ENCODE results near the gene SEPTIN11. TPM values are rescaled to one million over a fixed set of nuclear protein-coding genes. Genes with fewer than 3 reads are reported as not detected.

SEPTIN11 gene
- total and polyA plus RNA-seq, 2 experiments from 2014 or later = 488 to 867 TPM

GRCh38 chr4:76982638-76983584 lies 33.4 kb downstream of the SEPTIN11 start:
- Histone ChIP-seq H3K4me1 (ENCODE audit: insufficient read depth) (peaks cover 92% of the 10 kb centered on the region), H4K20me1 (ENCODE audit: insufficient read depth) (no peaks in the 10 kb centered on the region), H3K27me3 (replicated peaks; ENCODE audit: insufficient read depth) (no peaks in the 10 kb centered on the region), H3K9me3 (ENCODE audit: low read depth) (no peaks in the 10 kb centered on the region), H3K9ac (peak overlapping the region; percentile 78; the same call in 1 of the 2 replicates), H3K79me2 (ENCODE audit: insufficient read depth) (peaks cover 90% of the 10 kb centered on the region), H2AFZ (no peak overlapping the region), H3K9me2 (ENCODE audit: insufficient read depth) (no peaks in the 10 kb centered on the region), H3K4me3 (no peak overlapping the region), H3K4me2 (ENCODE audit: unreplicated experiment) (peak overlapping the region; percentile 51), H3K36me3 (ENCODE audit: low read depth) (peaks cover 12% of the 10 kb centered on the region), H3K27ac (peak overlapping the region; percentile 97), H3F3A (ENCODE audit: insufficient read depth) (peaks cover 87% of the 10 kb centered on the region)
- WGBS, 2 experiments (ENCODE audit: low coverage in 1 of 2, low lambda C conversion rate in 2 of 2, missing lambda C conversion rate in 2 of 2) = 67 to 70% methylated on average over 7 of the region's 7 CpGs
- DNase-seq = peak; percentile 31
- in situ Hi-C loops (cut with MboI) = no loop called here
- TF ChIP-seq EZH2 (IDR thresholded peaks at IDR 0.05; ENCODE audit: insufficient read depth, poor library complexity, severe bottlenecking) = no peak
- TF ChIP-seq EZH2phosphoT487 (IDR thresholded peaks at IDR 0.05; ENCODE audit: insufficient read depth, low read depth) = no peak

GRCh38 chr4:76984127-76984526 lies 34.6 kb downstream of the SEPTIN11 start:
- Histone ChIP-seq H3K4me2 (ENCODE audit: unreplicated experiment) (peak overlapping the region; percentile 61), H3K4me1 (ENCODE audit: insufficient read depth) (peaks cover 93% of the 10 kb centered on the region), H3K9me3 (ENCODE audit: low read depth) (no peaks in the 10 kb centered on the region), H2AFZ (no peak overlapping the region), H3K27me3 (replicated peaks; ENCODE audit: insufficient read depth) (no peaks in the 10 kb centered on the region), H3K9ac (peak overlapping the region; percentile 78), H3F3A (ENCODE audit: insufficient read depth) (peaks cover 87% of the 10 kb centered on the region), H3K79me2 (ENCODE audit: insufficient read depth) (peaks cover 90% of the 10 kb centered on the region), H3K36me3 (ENCODE audit: low read depth) (peaks cover 18% of the 10 kb centered on the region), H4K20me1 (ENCODE audit: insufficient read depth) (no peaks in the 10 kb centered on the region), H3K27ac (peak overlapping the region; percentile 97), H3K4me3 (peak overlapping the region; percentile 40), H3K9me2 (ENCODE audit: insufficient read depth) (no peaks in the 10 kb centered on the region)
- in situ Hi-C loops (cut with MboI) = no loop called here
- WGBS, 2 experiments (ENCODE audit: low coverage in 1 of 2, low lambda C conversion rate in 2 of 2, missing lambda C conversion rate in 2 of 2) = 4 to 5% methylated on average over 3 of the region's 3 CpGs
- peak; percentile 74 for DNase-seq
- TF ChIP-seq EZH2 (IDR thresholded peaks at IDR 0.05; ENCODE audit: insufficient read depth, poor library complexity, severe bottlenecking) (no peak), EZH2phosphoT487 (IDR thresholded peaks at IDR 0.05; ENCODE audit: insufficient read depth, low read depth) (no peak)

GRCh38 chr4:76984788-76985211 lies 35.2 kb downstream of the SEPTIN11 start:
- TF ChIP-seq EZH2phosphoT487 (IDR thresholded peaks at IDR 0.05; ENCODE audit: insufficient read depth, low read depth) = 0 out of 2 replicates have a peak, but pooled peaks have one; percentile 71
- TF ChIP-seq EZH2 (IDR thresholded peaks at IDR 0.05; ENCODE audit: insufficient read depth, poor library complexity, severe bottlenecking) = no peak
- Histone ChIP-seq H3K9me2 (ENCODE audit: insufficient read depth) (no peaks in the 10 kb centered on the region), H3K4me1 (ENCODE audit: insufficient read depth) (peaks cover 92% of the 10 kb centered on the region), H3K27ac (peak overlapping the region; percentile 97), H3K79me2 (ENCODE audit: insufficient read depth) (peaks cover 90% of the 10 kb centered on the region), H3K27me3 (replicated peaks; ENCODE audit: insufficient read depth) (no peaks in the 10 kb centered on the region), H4K20me1 (ENCODE audit: insufficient read depth) (no peaks in the 10 kb centered on the region), H3K9me3 (ENCODE audit: low read depth) (no peaks in the 10 kb centered on the region), H3K36me3 (ENCODE audit: low read depth) (peaks cover 18% of the 10 kb centered on the region; the same call in 1 of the 2 replicates), H2AFZ (no peak overlapping the region), H3F3A (ENCODE audit: insufficient read depth) (peaks cover 86% of the 10 kb centered on the region), H3K9ac (peak overlapping the region; percentile 89), H3K4me2 (ENCODE audit: unreplicated experiment) (peak overlapping the region; percentile 88), H3K4me3 (peak overlapping the region; percentile 69)
- DNase-seq = peak; percentile 99
- in situ Hi-C loops (cut with MboI) = no loop called here
- 1% methylated on average over 7 of the region's 7 CpGs for WGBS, 2 experiments (ENCODE audit: low coverage in 1 of 2, low lambda C conversion rate in 2 of 2, missing lambda C conversion rate in 2 of 2)

GRCh38 chr4:76987153-76987591 lies 37.6 kb downstream of the SEPTIN11 start:
- H3K4me1 ChIP-seq (ENCODE audit: insufficient read depth) = peaks cover 88% of the 10 kb centered on the region
- H3K79me2 ChIP-seq (ENCODE audit: insufficient read depth) = peaks cover 88% of the 10 kb centered on the region
- H3K4me2 ChIP-seq (ENCODE audit: unreplicated experiment) = peak overlapping the region; percentile 88
- in situ Hi-C loops (cut with MboI) = no loop called here
- H2AFZ ChIP-seq = no peak overlapping the region
- peak; percentile 96 for DNase-seq
- peaks cover 12% of the 10 kb centered on the region; the same call in 1 of the 2 replicates for H3K36me3 ChIP-seq (ENCODE audit: low read depth)
- TF ChIP-seq EZH2 (IDR thresholded peaks at IDR 0.05; ENCODE audit: insufficient read depth, poor library complexity, severe bottlenecking) (no peak), EZH2phosphoT487 (IDR thresholded peaks at IDR 0.05; ENCODE audit: insufficient read depth, low read depth) (peak; percentile 83; the same call in 1 of the 2 replicates)
- peak overlapping the region; percentile 89 for H3K9ac ChIP-seq
- H3K27me3 ChIP-seq (replicated peaks; ENCODE audit: insufficient read depth) = no peaks in the 10 kb centered on the region
- H3K9me3 ChIP-seq (ENCODE audit: low read depth) = no peaks in the 10 kb centered on the region
- H3K9me2 ChIP-seq (ENCODE audit: insufficient read depth) = no peaks in the 10 kb centered on the region
- H3K27ac ChIP-seq = peak overlapping the region; percentile 97
- H3K4me3 ChIP-seq = peak overlapping the region; percentile 69
- H4K20me1 ChIP-seq (ENCODE audit: insufficient read depth) = no peaks in the 10 kb centered on the region
- WGBS, 2 experiments (ENCODE audit: low coverage in 1 of 2, low lambda C conversion rate in 2 of 2, missing lambda C conversion rate in 2 of 2) = 1 to 2% methylated on average over 5 of the region's 5 CpGs
- H3F3A ChIP-seq (ENCODE audit: insufficient read depth) = peaks cover 88% of the 10 kb centered on the region
